HL-60 (cell line): Measurements from ENCODE around the gene TP73.

ENCODE experiments used
- DNase-seq, 2 experiments: peaks; one replicate each; pipeline ENCODE4 v3.0.0-alpha.2; 2010 to 2020; ENCODE audit warnings: low read depth in 1 of 2, low spot score in 1 of 2
- H3K27ac ChIP-seq: fragments of 250-450 bp; sonication (Bioruptor Pico); replicated peaks from 2 replicates; pipeline ENCODE4 v1.5.1; 2020; ENCODE audit warnings: mild to moderate bottlenecking, moderate library complexity
- H3K27me3 ChIP-seq: fragments of 250-450 bp; sonication (Bioruptor Pico); 2 replicates; pipeline ENCODE4 v1.5.1; 2021; ENCODE audit warnings: mild to moderate bottlenecking, moderate library complexity; ENCODE audit not compliant: insufficient read depth, poor library complexity, severe bottlenecking
- H3K4me3 ChIP-seq: replicated peaks from 2 replicates; pipeline ENCODE4 v1.5.1; 2011; ENCODE audit warnings: mild to moderate bottlenecking, control low read depth, low read length; ENCODE audit not compliant: insufficient read depth
- CTCF ChIP-seq: IDR thresholded peaks from one replicate; pipeline ENCODE4 v1.5.1; 2011; ENCODE audit warnings: low read length, control low read depth, inconsistent platforms; ENCODE audit not compliant: insufficient read depth
- GABPA ChIP-seq: IDR thresholded peaks from 2 replicates; pipeline ENCODE4 v1.6.1; 2012; ENCODE audit warnings: low read depth
- POLR2AphosphoS5 ChIP-seq: IDR thresholded peaks from 2 replicates; pipeline ENCODE4 v1.6.1; 2012; ENCODE audit warnings: low read depth
- REST ChIP-seq: IDR thresholded peaks from 2 replicates; pipeline ENCODE4 v1.6.1; 2012; ENCODE audit warnings: low read depth; ENCODE audit not compliant: insufficient replicate concordance
- SPI1 ChIP-seq: IDR thresholded peaks from 2 replicates; pipeline ENCODE4 v1.6.1; 2012; ENCODE audit warnings: low read depth, mild to moderate bottlenecking, borderline replicate concordance

Gene TP73

DNA sequence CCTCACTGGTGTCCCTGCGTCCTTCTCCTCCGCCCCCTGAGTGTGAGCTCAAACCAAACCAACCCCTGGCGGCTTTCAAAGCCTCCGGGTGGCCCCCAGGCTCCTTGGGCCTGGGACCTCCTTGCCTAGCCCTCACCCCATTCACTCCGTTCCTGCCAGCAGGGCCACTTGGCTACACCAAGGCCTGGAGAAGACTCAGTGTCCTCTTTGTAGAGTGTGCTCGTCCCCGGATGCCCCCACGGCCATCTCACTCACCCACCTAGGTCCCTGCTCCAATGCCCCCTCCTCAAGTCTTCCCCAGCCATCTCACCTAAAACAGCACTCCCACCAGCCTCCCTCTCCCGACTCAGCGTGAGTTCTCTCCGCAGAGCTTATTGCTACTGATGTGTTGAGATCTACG is 92.8 kb downstream of the TP73 start:
- DNase-seq, result no peak
- H3K27me3 ChIP-seq, result no peaks in the 10 kb centered on the region
- no peak overlapping the region for H3K4me3 ChIP-seq
- no peak overlapping the region for H3K27ac ChIP-seq
- TF ChIP-seq POLR2AphosphoS5 (no peak), CTCF (no peak), GABPA (no peak), REST (no peak), SPI1 (no peak)

GRCh38 chr1:3745590-3746381 is 93.5 kb downstream of the TP73 start:
- DNase-seq, result no peak
- no peak overlapping the region for H3K4me3 ChIP-seq
- no peaks in the 10 kb centered on the region for H3K27me3 ChIP-seq
- no peak for TF ChIP-seq CTCF
- no peak for TF ChIP-seq POLR2AphosphoS5
- TF ChIP-seq GABPA, result no peak
- TF ChIP-seq REST, result no peak
- no peak for TF ChIP-seq SPI1
- H3K27ac ChIP-seq, result no peak overlapping the region

DNA sequence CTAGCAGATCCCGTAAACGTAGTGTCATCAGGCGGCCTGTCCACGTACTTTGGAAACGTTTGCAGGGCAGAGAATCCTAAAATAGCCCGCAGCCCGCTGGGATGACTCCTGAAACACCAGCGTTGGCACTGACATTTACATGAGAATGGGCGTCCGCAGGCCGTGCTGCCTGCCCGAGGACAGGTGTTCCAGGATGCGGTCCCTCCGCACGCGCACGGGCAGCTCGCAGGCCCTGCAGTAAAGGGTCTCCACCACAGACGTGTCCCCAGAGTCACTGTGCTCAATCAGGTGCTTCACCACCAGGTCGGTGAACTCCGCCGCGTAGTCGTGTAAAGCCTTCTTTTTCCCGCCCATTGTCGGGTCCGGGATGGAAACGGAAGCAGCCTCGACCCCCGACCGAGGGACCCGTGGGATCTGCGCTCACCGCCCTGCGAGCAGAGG is 94.1 kb downstream of the TP73 start:
- no peak for TF ChIP-seq SPI1
- TF ChIP-seq POLR2AphosphoS5, result no peak
- TF ChIP-seq CTCF, result no peak
- no peak for TF ChIP-seq REST
- no peak for TF ChIP-seq GABPA
- H3K4me3 ChIP-seq, result no peak overlapping the region
- H3K27ac ChIP-seq, result no peak overlapping the region

More for the DNA sequence above, 94.1 kb downstream of the TP73 start:
- H3K27me3 ChIP-seq, result peaks cover 2% of the 10 kb centered on the region
- DNase-seq, result no peak
